CD14-positive monocyte (primary cell): ENCODE measurements around the gene ARVCF. TPM values are rescaled to one million over a fixed set of nuclear protein-coding genes. Genes with fewer than 3 reads are reported as not detected.

Source experiments
- DNase-seq, 3 donors: peaks; one replicate each; pipeline ENCODE4 v3.0.0-alpha.2; 2011 to 2022
- H2AFZ ChIP-seq: 2 replicates; pipeline ENCODE4 v1.6.0; 2012; ENCODE audit warnings: mild to moderate bottlenecking, low read depth, low read length, inconsistent platforms; ENCODE audit not compliant: insufficient read depth, poor library complexity, severe bottlenecking
- H3K27ac ChIP-seq, 2 donors: 1 replicate in 1 of 2; 2 replicates in 1 of 2; pipeline ENCODE4 v1.5.1; 2012 to 2013; ENCODE audit warnings: low read length in 2 of 2, control low read depth in 1 of 2, inconsistent platforms in 1 of 2, low read depth in 1 of 2, mild to moderate bottlenecking in 1 of 2
- H3K27me3 ChIP-seq, 2 donors: one replicate each; pipeline versions ENCODE4 v1.6.0 to v1.6.1; 2011 to 2013; ENCODE audit warnings: low read length in 2 of 2; ENCODE audit not compliant: control insufficient read depth in 2 of 2, insufficient read depth in 2 of 2
- H3K36me3 ChIP-seq, 2 donors: replicated peaks in 1 of 2; 1 replicate in 1 of 2; 2 replicates in 1 of 2; pipeline versions ENCODE4 v1.5.1 to v1.6.1; 2012 to 2013; ENCODE audit warnings: low read length in 2 of 2, control low read depth in 1 of 2, inconsistent platforms in 1 of 2, mild to moderate bottlenecking in 1 of 2; ENCODE audit not compliant: insufficient read depth in 2 of 2, control insufficient read depth in 1 of 2
- H3K4me1 ChIP-seq, 2 donors: 1 replicate in 1 of 2; 2 replicates in 1 of 2; pipeline versions ENCODE4 v1.5.1 to v1.6.1; 2012 to 2013; ENCODE audit warnings: low read length in 2 of 2, control low read depth in 1 of 2, inconsistent platforms in 1 of 2, mild to moderate bottlenecking in 1 of 2, moderate library complexity in 1 of 2; ENCODE audit not compliant: insufficient read depth in 2 of 2, control insufficient read depth in 1 of 2
- H3K4me2 ChIP-seq: replicated peaks from 2 replicates; pipeline ENCODE3; 2012; ENCODE audit warnings: low read length, moderate library complexity, mild to moderate bottlenecking; ENCODE audit not compliant: poor library complexity, severe bottlenecking; ENCODE audit errors: extremely low read depth
- H3K4me3 ChIP-seq, 3 experiments: fragments of 200-600 bp in 1 of 3; sonication (generic) in 1 of 3; replicated peaks in 1 of 3; 1 replicate in 2 of 3; 2 replicates in 1 of 3; pipeline ENCODE4 v1.5.1; 2011 to 2013; ENCODE audit warnings: low read length in 3 of 3, mild to moderate bottlenecking in 3 of 3, control low read depth in 2 of 3, low read depth in 2 of 3, inconsistent platforms in 1 of 3, moderate library complexity in 1 of 3
- H3K79me2 ChIP-seq: 2 replicates; pipeline ENCODE4 v1.6.0; 2012; ENCODE audit warnings: mild to moderate bottlenecking, control low read depth, inconsistent platforms, low read length, moderate library complexity; ENCODE audit not compliant: insufficient read depth
- H3K9ac ChIP-seq: 2 replicates; pipeline ENCODE4 v1.6.0; 2017; ENCODE audit warnings: low read length, mild to moderate bottlenecking; ENCODE audit not compliant: insufficient read depth, poor library complexity, severe bottlenecking
- H3K9me3 ChIP-seq, 2 donors: replicated peaks in 1 of 2; 1 replicate in 1 of 2; 2 replicates in 1 of 2; pipeline versions ENCODE4 v1.5.1 to v1.6.1; 2012 to 2013; ENCODE audit warnings: low read length in 2 of 2, control low read depth in 1 of 2; ENCODE audit not compliant: control insufficient read depth in 1 of 2, insufficient read depth in 1 of 2
- H4K20me1 ChIP-seq: 2 replicates; pipeline ENCODE4 v1.6.0; 2012; ENCODE audit warnings: mild to moderate bottlenecking, low read length, control low read depth, moderate library complexity; ENCODE audit not compliant: insufficient read depth
- H3K27ac Mint-ChIP-seq, 7 donors: one replicate each; pipeline ENCODE4 v1.8.0; 2020; ENCODE audit warnings: mild to moderate bottlenecking in 7 of 7, mixed read lengths in 7 of 7, moderate library complexity in 6 of 7, inconsistent platforms in 2 of 7
- H3K27me3 Mint-ChIP-seq, 3 donors: one replicate each; pipeline ENCODE4 v1.8.0; 2021 to 2022; ENCODE audit warnings: low read depth in 3 of 3, mild to moderate bottlenecking in 3 of 3, mixed read lengths in 3 of 3, moderate library complexity in 3 of 3, inconsistent platforms in 1 of 3
- H3K36me3 Mint-ChIP-seq, 2 donors: one replicate each; pipeline ENCODE4 v1.8.0; 2020; ENCODE audit warnings: mixed read lengths in 2 of 2, inconsistent platforms in 1 of 2, mild to moderate bottlenecking in 1 of 2
- H3K4me1 Mint-ChIP-seq: one replicate; pipeline ENCODE4 v1.8.0; 2020; ENCODE audit warnings: mild to moderate bottlenecking, mixed read lengths
- H3K4me3 Mint-ChIP-seq, 2 donors: one replicate each; pipeline ENCODE4 v1.8.0; 2020; ENCODE audit warnings: mild to moderate bottlenecking in 2 of 2, mixed read lengths in 2 of 2, moderate library complexity in 1 of 2
- H3K9me3 Mint-ChIP-seq, 7 donors: one replicate each; pipeline ENCODE4 v1.8.0; 2020 to 2022; ENCODE audit warnings: mixed read lengths in 7 of 7, mild to moderate bottlenecking in 6 of 7, moderate library complexity in 6 of 7, inconsistent platforms in 2 of 7
- CTCF ChIP-seq: fragments of 200-600 bp; IDR thresholded peaks from one replicate; pipeline ENCODE4 v1.8.0; 2022; ENCODE audit warnings: antibody characterized with exemption, mild to moderate bottlenecking
- WGBS: methylation state at CpG from one replicate; pipeline ENCODE4 v1.1.5; 2013; ENCODE audit warnings: missing lambda C conversion rate; ENCODE audit not compliant: insufficient coverage; 5-methylcytosine and 5-hydroxymethylcytosine counted together
- intact Hi-C, 2 donors: fragments of 100-400 bp; cut with micrococcal nuclease; formaldehyde crosslinking; loops; one replicate each; pipeline versions ENCODE4 v1.15.0 to v1.15.1; 2023
- polyA plus RNA-seq, 3 donors: library from polyadenylated mRNA; depleted of rRNA in 1 of 3; unstranded in 2 of 3; stranded (reverse) in 1 of 3; fragments of 300-500 nt in 2 of 3; fragments of >200 nt in 1 of 3; fragmentation: Illumina TruSeq in 2 of 3; gene quantifications; 1 replicate in 2 of 3; 2 replicates in 1 of 3; pipeline ENCODE4 v1.2.3, GENCODE V29; 2012 to 2021

ARVCF gene
- polyA plus RNA-seq, 3 donors, result 0.31 to 2.6 (median 0.44) TPM

GRCh38 chr22:20043057-20043996 is 26.7 kb upstream of the ARVCF start:
- intact Hi-C loops, result no loop called here
- no peak overlapping the region for H3K9ac ChIP-seq
- DNase-seq, result no peak
- no peak overlapping the region for H3K27ac ChIP-seq
- peaks cover 11 to 15% of the 10 kb centered on the region in 2 donors for H3K9me3 ChIP-seq
- Mint-ChIP-seq H3K27ac (peak overlapping the region in 1 of 7 donors; percentile 37), H3K27me3 (no peaks in the 10 kb centered on the region), H3K4me1 (no peaks in the 10 kb centered on the region), H3K9me3 (peaks cover 14 to 25% (median 18%) of the 10 kb centered on the region in 7 donors), H3K36me3 (peaks cover 75 to 95% of the 10 kb centered on the region in 2 donors), H3K4me3 (no peak overlapping the region)
- TF ChIP-seq CTCF, result no peak
- H3K4me2 ChIP-seq, result no peak overlapping the region
- H3K4me3 ChIP-seq, result no peak overlapping the region
- H4K20me1 ChIP-seq, result peaks cover 73% of the 10 kb centered on the region
- no peaks in the 10 kb centered on the region for H3K27me3 ChIP-seq
- peaks cover 71 to 93% of the 10 kb centered on the region in 2 donors for H3K36me3 ChIP-seq
- WGBS, result 97% methylated on average over 16 of the region's 26 CpGs
- H2AFZ ChIP-seq, result no peak overlapping the region
- H3K79me2 ChIP-seq, result peaks cover 7% of the 10 kb centered on the region
- no peaks in the 10 kb centered on the region for H3K4me1 ChIP-seq

GRCh38 chr22:20040327-20041200 is 23.9 kb upstream of the ARVCF start:
- TF ChIP-seq CTCF, result no peak
- no peaks in the 10 kb centered on the region for H3K9me3 ChIP-seq
- peaks cover 72 to 93% of the 10 kb centered on the region in 2 donors for H3K36me3 ChIP-seq
- intact Hi-C loops, result no loop called here
- no peaks in the 10 kb centered on the region for H3K4me1 ChIP-seq
- H3K9ac ChIP-seq, result no peak overlapping the region
- 100% methylated on average over 5 of the region's 7 CpGs for WGBS
- DNase-seq, result no peak
- H3K79me2 ChIP-seq, result peaks cover 7% of the 10 kb centered on the region
- H3K4me2 ChIP-seq, result no peak overlapping the region
- peak overlapping the region in 2 of 7 donors; percentile 62 to 80 for H3K27ac Mint-ChIP-seq
- no peaks in the 10 kb centered on the region for H3K27me3 Mint-ChIP-seq
- H3K9me3 Mint-ChIP-seq, result peaks cover 0 to 3% (median 0%) of the 10 kb centered on the region in 7 donors
- H4K20me1 ChIP-seq, result peaks cover 88% of the 10 kb centered on the region
- H3K4me1 Mint-ChIP-seq, result peaks cover 2% of the 10 kb centered on the region
- H3K27ac ChIP-seq, result no peak overlapping the region
- H2AFZ ChIP-seq, result no peak overlapping the region
- no peak overlapping the region for H3K4me3 Mint-ChIP-seq
- no peak overlapping the region for H3K4me3 ChIP-seq
- H3K27me3 ChIP-seq, result no peaks in the 10 kb centered on the region
- peaks cover 72 to 92% of the 10 kb centered on the region in 2 donors for H3K36me3 Mint-ChIP-seq
